GM23338 (cell line): Measurements from ENCODE around the gene HS6ST3. TPM values are rescaled to one million over a fixed set of nuclear protein-coding genes. Genes with fewer than 3 reads are reported as not detected.

Experiments used
- ATAC-seq: fragments of 200-7000 bp; cut with Tn5 transposase; 3 replicates; pipeline ENCODE4 v1.9.1; 2020
- DNase-seq: peaks from one replicate; pipeline ENCODE4 v3.0.0-alpha.2; 2015; ENCODE audit warnings: low spot score
- H2AFZ ChIP-seq: fragments of 200-600 bp; sonication (generic); 2 replicates; pipeline ENCODE4 v1.8.0; 2016; ENCODE audit warnings: antibody characterized with exemption, mild to moderate bottlenecking, moderate library complexity
- H3F3A ChIP-seq: fragments of 200-600 bp; sonication (generic); replicated peaks from 2 replicates; pipeline ENCODE4 v1.8.0; 2017; ENCODE audit warnings: antibody characterized with exemption, mixed run types, low read depth
- H3K27ac ChIP-seq: fragments of 200-600 bp; sonication (generic); 2 replicates; pipeline ENCODE4 v1.6.1; 2016; ENCODE audit warnings: low read depth
- H3K27me3 ChIP-seq: fragments of 200-600 bp; sonication (generic); 2 replicates; pipeline ENCODE4 v1.8.0; 2016; ENCODE audit warnings: mild to moderate bottlenecking, mixed run types, moderate library complexity; ENCODE audit not compliant: insufficient read depth
- H3K36me3 ChIP-seq: fragments of 200-600 bp; sonication (generic); 2 replicates; pipeline ENCODE4 v1.8.0; 2016; ENCODE audit warnings: mild to moderate bottlenecking; ENCODE audit not compliant: insufficient read depth
- H3K4me1 ChIP-seq: fragments of 200-600 bp; sonication (generic); 2 replicates; pipeline ENCODE4 v1.8.0; 2016; ENCODE audit warnings: mild to moderate bottlenecking, moderate library complexity; ENCODE audit not compliant: insufficient read depth
- H3K4me2 ChIP-seq: fragments of 200-600 bp; sonication (generic); 2 replicates; pipeline ENCODE4 v1.7.1; 2017; ENCODE audit warnings: mixed run types
- H3K4me3 ChIP-seq: fragments of 200-600 bp; sonication (generic); 2 replicates; pipeline ENCODE4 v1.6.1; 2016; ENCODE audit warnings: mixed run types
- H3K79me2 ChIP-seq: fragments of 200-600 bp; sonication (generic); replicated peaks from 2 replicates; pipeline ENCODE4 v1.8.0; 2017; ENCODE audit warnings: mild to moderate bottlenecking; ENCODE audit not compliant: insufficient read depth
- H3K9me2 ChIP-seq: fragments of 200-600 bp; sonication (generic); 2 replicates; pipeline ENCODE4 v1.8.0; 2017; ENCODE audit not compliant: insufficient read depth
- H4K20me1 ChIP-seq: fragments of 200-600 bp; sonication (generic); replicated peaks from 2 replicates; pipeline ENCODE4 v1.8.0; 2017; ENCODE audit warnings: mild to moderate bottlenecking; ENCODE audit not compliant: insufficient read depth
- H3K27ac Mint-ChIP-seq: 2 replicates; pipeline ENCODE4 v1.8.0; 2020; ENCODE audit warnings: inconsistent platforms, mild to moderate bottlenecking, moderate library complexity, mixed read lengths
- H3K27me3 Mint-ChIP-seq: 3 replicates; pipeline ENCODE4 v1.8.0; 2022; ENCODE audit warnings: low read depth, mild to moderate bottlenecking, moderate library complexity, mixed read lengths, inconsistent platforms; ENCODE audit not compliant: insufficient read depth, poor library complexity
- H3K36me3 Mint-ChIP-seq: 3 replicates; pipeline ENCODE4 v1.8.0; 2021; ENCODE audit warnings: low read depth, mild to moderate bottlenecking, inconsistent platforms, moderate library complexity, mixed read lengths
- H3K4me1 Mint-ChIP-seq: 3 replicates; pipeline ENCODE4 v1.8.0; 2020; ENCODE audit warnings: mild to moderate bottlenecking, inconsistent platforms, mixed read lengths
- H3K4me3 Mint-ChIP-seq: 3 replicates; pipeline ENCODE4 v1.8.0; 2021; ENCODE audit warnings: moderate library complexity, mild to moderate bottlenecking, inconsistent platforms, mixed read lengths
- H3K9me3 Mint-ChIP-seq: 3 replicates; pipeline ENCODE4 v1.8.0; 2020; ENCODE audit warnings: moderate library complexity, mild to moderate bottlenecking, inconsistent platforms, mixed read lengths
- CREB1 ChIP-seq: fragments of 250-450 bp; sonication (Bioruptor Pico); IDR thresholded peaks from 2 replicates; pipeline ENCODE4 v1.5.0; 2020; ENCODE audit warnings: low read depth, mild to moderate bottlenecking, moderate library complexity
- EZH2 ChIP-seq: fragments of 200-600 bp; sonication (generic); IDR thresholded peaks from one replicate; pipeline ENCODE4 v1.8.0; 2017; ENCODE audit warnings: antibody characterized with exemption, mild to moderate bottlenecking, low read depth; ENCODE audit not compliant: unreplicated experiment
- EZH2phosphoT487 ChIP-seq: fragments of 200-600 bp; sonication (generic); IDR thresholded peaks from one replicate; pipeline ENCODE4 v1.8.1; 2018; ENCODE audit warnings: antibody characterized with exemption; ENCODE audit not compliant: unreplicated experiment
- JUNB ChIP-seq: IDR thresholded peaks from one replicate; pipeline ENCODE4 v1.6.1; 2016; ENCODE audit warnings: antibody characterized with exemption; ENCODE audit not compliant: unreplicated experiment
- NANOG ChIP-seq: IDR thresholded peaks from 2 replicates; pipeline ENCODE4 v1.6.1; 2016; ENCODE audit warnings: antibody characterized with exemption, borderline replicate concordance
- POLR2AphosphoS5 ChIP-seq: IDR thresholded peaks from 2 replicates; pipeline ENCODE4 v1.6.1; 2016; ENCODE audit warnings: antibody characterized with exemption, low read depth
- REST ChIP-seq: IDR thresholded peaks from one replicate; pipeline ENCODE4 v1.6.1; 2018; ENCODE audit warnings: antibody characterized with exemption; ENCODE audit not compliant: unreplicated experiment
- STAT1 ChIP-seq: IDR thresholded peaks from one replicate; pipeline ENCODE4 v1.6.1; 2016; ENCODE audit warnings: antibody characterized with exemption; ENCODE audit not compliant: unreplicated experiment
- ZNF114 ChIP-seq: fragments of 250-450 bp; sonication (Bioruptor Pico); IDR thresholded peaks from 2 replicates; pipeline ENCODE4 v1.5.0; 2020; ENCODE audit warnings: mild to moderate bottlenecking, moderate library complexity
- ZNF331 ChIP-seq: fragments of 250-450 bp; sonication (Bioruptor Pico); IDR thresholded peaks from 2 replicates; pipeline ENCODE4 v1.5.0; 2020; ENCODE audit warnings: low read depth, mild to moderate bottlenecking, moderate library complexity
- polyA plus RNA-seq: library from polyadenylated mRNA; unstranded; fragments of >200 nt; fragmentation: Nextera tagmentation; extraction: Ambion mirVana; gene quantifications from 2 replicates; pipeline ENCODE4 v1.2.1, GENCODE V29; 2016
- total RNA-seq: library from RNA; depleted of rRNA; stranded (reverse); fragments of >200 nt; shearing (Covaris generic); gene quantifications from 2 replicates; pipeline ENCODE4 v1.2.3, GENCODE V29; 2014
- TF ChIP-seq, protein P1 (sequence below): fragments of 250-450 bp; sonication (Bioruptor Pico); IDR thresholded peaks from 2 replicates; pipeline ENCODE4 v1.5.0; 2020; ENCODE audit warnings: mild to moderate bottlenecking, moderate library complexity
- TF ChIP-seq, protein P2 (sequence below): IDR thresholded peaks from 2 replicates; pipeline ENCODE4 v1.6.1; 2016; ENCODE audit warnings: antibody characterized with exemption

Gene HS6ST3
- total and polyA plus RNA-seq, 2 experiments from 2014 or later: 0.52 to 0.80 TPM

GRCh38 chr13:96615252-96615651, 525.3 kb downstream of the HS6ST3 start (continued):
- TF ChIP-seq, protein P1, sequence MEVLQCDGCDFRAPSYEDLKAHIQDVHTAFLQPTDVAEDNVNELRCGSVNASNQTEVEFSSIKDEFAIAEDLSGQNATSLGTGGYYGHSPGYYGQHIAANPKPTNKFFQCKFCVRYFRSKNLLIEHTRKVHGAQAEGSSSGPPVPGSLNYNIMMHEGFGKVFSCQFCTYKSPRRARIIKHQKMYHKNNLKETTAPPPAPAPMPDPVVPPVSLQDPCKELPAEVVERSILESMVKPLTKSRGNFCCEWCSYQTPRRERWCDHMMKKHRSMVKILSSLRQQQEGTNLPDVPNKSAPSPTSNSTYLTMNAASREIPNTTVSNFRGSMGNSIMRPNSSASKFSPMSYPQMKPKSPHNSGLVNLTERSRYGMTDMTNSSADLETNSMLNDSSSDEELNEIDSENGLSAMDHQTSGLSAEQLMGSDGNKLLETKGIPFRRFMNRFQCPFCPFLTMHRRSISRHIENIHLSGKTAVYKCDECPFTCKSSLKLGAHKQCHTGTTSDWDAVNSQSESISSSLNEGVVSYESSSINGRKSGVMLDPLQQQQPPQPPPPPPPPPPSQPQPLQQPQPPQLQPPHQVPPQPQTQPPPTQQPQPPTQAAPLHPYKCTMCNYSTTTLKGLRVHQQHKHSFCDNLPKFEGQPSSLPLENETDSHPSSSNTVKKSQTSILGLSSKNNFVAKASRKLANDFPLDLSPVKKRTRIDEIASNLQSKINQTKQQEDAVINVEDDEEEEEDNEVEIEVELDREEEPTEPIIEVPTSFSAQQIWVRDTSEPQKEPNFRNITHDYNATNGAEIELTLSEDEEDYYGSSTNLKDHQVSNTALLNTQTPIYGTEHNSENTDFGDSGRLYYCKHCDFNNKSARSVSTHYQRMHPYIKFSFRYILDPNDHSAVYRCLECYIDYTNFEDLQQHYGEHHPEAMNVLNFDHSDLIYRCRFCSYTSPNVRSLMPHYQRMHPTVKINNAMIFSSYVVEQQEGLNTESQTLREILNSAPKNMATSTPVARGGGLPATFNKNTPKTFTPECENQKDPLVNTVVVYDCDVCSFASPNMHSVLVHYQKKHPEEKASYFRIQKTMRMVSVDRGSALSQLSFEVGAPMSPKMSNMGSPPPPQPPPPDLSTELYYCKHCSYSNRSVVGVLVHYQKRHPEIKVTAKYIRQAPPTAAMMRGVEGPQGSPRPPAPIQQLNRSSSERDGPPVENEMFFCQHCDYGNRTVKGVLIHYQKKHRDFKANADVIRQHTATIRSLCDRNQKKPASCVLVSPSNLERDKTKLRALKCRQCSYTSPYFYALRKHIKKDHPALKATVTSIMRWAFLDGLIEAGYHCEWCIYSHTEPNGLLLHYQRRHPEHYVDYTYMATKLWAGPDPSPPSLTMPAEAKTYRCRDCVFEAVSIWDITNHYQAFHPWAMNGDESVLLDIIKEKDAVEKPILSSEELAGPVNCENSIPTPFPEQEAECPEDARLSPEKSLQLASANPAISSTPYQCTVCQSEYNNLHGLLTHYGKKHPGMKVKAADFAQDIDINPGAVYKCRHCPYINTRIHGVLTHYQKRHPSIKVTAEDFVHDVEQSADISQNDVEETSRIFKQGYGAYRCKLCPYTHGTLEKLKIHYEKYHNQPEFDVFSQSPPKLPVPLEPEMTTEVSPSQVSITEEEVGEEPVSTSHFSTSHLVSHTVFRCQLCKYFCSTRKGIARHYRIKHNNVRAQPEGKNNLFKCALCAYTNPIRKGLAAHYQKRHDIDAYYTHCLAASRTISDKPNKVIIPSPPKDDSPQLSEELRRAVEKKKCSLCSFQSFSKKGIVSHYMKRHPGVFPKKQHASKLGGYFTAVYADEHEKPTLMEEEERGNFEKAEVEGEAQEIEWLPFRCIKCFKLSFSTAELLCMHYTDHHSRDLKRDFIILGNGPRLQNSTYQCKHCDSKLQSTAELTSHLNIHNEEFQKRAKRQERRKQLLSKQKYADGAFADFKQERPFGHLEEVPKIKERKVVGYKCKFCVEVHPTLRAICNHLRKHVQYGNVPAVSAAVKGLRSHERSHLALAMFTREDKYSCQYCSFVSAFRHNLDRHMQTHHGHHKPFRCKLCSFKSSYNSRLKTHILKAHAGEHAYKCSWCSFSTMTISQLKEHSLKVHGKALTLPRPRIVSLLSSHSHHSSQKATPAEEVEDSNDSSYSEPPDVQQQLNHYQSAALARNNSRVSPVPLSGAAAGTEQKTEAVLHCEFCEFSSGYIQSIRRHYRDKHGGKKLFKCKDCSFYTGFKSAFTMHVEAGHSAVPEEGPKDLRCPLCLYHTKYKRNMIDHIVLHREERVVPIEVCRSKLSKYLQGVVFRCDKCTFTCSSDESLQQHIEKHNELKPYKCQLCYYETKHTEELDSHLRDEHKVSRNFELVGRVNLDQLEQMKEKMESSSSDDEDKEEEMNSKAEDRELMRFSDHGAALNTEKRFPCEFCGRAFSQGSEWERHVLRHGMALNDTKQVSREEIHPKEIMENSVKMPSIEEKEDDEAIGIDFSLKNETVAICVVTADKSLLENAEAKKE (CRISPR knock-in tag): no peak
- TF ChIP-seq, protein P2, sequence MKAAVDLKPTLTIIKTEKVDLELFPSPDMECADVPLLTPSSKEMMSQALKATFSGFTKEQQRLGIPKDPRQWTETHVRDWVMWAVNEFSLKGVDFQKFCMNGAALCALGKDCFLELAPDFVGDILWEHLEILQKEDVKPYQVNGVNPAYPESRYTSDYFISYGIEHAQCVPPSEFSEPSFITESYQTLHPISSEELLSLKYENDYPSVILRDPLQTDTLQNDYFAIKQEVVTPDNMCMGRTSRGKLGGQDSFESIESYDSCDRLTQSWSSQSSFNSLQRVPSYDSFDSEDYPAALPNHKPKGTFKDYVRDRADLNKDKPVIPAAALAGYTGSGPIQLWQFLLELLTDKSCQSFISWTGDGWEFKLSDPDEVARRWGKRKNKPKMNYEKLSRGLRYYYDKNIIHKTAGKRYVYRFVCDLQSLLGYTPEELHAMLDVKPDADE: no peak
- TF ChIP-seq ZNF114 (CRISPR knock-in tag): no peak

DNA sequence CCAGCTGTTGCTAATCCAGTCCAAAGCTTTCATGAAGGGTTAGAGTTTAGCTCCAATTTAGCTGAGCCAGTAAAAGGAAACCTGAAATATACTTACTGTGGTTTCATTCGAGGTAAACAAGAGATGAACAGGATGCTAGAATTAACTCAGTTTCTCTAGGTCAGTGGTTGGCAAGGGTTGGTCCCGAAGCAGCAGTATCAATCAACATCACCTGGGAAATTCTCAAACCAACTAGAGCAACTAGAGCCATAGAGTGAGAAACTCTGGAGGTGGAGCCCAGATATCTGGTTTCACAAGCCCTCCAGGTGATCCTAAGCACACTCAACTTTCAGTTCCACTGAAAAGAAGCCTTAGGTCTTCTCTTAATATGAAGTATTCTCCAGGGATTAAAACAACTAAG, 527.6 kb downstream of the HS6ST3 start:
- Mint-ChIP-seq H3K36me3 (no peaks in the 10 kb centered on the region), H3K4me3 (no peak overlapping the region), H3K4me1 (no peaks in the 10 kb centered on the region), H3K9me3 (no peaks in the 10 kb centered on the region), H3K27me3 (no peaks in the 10 kb centered on the region), H3K27ac (no peak overlapping the region)
- ATAC-seq: no peak
- no peak overlapping the region for H3K4me2 ChIP-seq
- H3K36me3 ChIP-seq: no peaks in the 10 kb centered on the region
- no peak overlapping the region for H3K4me3 ChIP-seq
- no peak overlapping the region for H3K27ac ChIP-seq
- no peaks in the 10 kb centered on the region for H3F3A ChIP-seq
- H3K79me2 ChIP-seq: no peaks in the 10 kb centered on the region
- H3K9me2 ChIP-seq: peaks cover 7% of the 10 kb centered on the region; the same call in 1 of the 2 replicates
- no peaks in the 10 kb centered on the region for H4K20me1 ChIP-seq
- no peak overlapping the region for H2AFZ ChIP-seq
- no peak for DNase-seq
- no peaks in the 10 kb centered on the region for H3K4me1 ChIP-seq
- H3K27me3 ChIP-seq: no peaks in the 10 kb centered on the region
- TF ChIP-seq CREB1 (CRISPR knock-in tag): no peak
- no peak for TF ChIP-seq STAT1
- TF ChIP-seq REST: no peak
- TF ChIP-seq NANOG: no peak
- TF ChIP-seq JUNB: no peak
- TF ChIP-seq EZH2phosphoT487: no peak
- no peak for TF ChIP-seq POLR2AphosphoS5
- TF ChIP-seq, protein P2: no peak
- no peak for TF ChIP-seq ZNF331
- TF ChIP-seq ZNF114 (CRISPR knock-in tag): no peak
- no peak for TF ChIP-seq EZH2
